Measurements from ENCODE around the gene MTG1.
A peak's percentile ranks its signal among the peaks of the same experiment; 100 is the strongest.

MTG1 gene

DNA sequence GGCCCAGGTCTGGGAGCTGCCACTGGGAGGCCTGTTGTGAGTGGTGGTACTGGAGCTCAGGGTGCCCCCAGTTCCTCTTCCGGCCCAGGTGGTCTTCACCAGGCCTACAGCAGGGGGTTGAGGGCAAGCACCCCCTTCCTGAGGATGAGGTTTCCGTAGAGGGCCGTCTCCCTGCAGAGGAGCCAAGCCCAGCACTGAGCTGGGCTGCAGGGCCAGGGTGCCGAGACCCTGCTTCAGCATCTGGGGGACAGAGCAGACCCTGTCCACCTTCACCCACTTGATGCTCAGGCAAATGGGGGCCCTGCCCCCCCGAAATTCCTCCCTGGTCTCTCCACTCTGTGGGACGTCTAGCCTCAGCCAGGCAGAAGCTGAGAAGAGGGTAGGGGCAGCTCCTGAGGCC lies 38.7 kb upstream of the MTG1 start:
- H3K4me1 ChIP-seq (ENCODE audit: insufficient read depth, low read length), result no peaks in the 10 kb centered on the region; the same call in 1 of the 2 replicates
- H3K36me3 ChIP-seq (ENCODE audit: insufficient read depth, low read length), result no peaks in the 10 kb centered on the region
- no peak overlapping the region for H3K9ac ChIP-seq (ENCODE audit: low read depth, low read length)
- no peaks in the 10 kb centered on the region for H3K9me3 ChIP-seq (ENCODE audit: control insufficient read depth, insufficient read depth, low read length)

DNA sequence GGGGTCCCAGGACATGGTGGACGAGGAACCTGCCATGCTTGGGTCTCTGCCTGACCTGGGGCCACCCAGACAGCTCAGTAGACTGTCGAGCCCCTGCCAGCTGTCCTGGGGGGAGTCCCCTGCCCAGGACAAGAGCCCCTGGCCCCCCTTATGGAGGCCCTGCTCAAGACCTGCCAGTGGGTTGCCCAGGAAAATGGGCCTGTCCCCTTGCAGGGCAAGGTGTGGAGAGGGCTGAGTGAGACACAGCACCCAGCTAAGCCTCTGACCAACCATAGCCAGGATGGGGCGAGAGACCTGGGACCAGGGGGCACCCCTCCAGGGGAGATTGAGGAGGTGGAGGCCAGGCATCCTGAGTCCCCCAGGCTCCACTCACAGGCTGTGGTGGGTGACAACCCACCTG lies 38.0 kb upstream of the MTG1 start:
- Histone ChIP-seq H3K36me3 (ENCODE audit: insufficient read depth, low read length) (no peaks in the 10 kb centered on the region), H3K9me3 (ENCODE audit: control insufficient read depth, insufficient read depth, low read length) (no peaks in the 10 kb centered on the region), H3K9ac (ENCODE audit: low read depth, low read length) (no peak overlapping the region), H3K4me1 (ENCODE audit: insufficient read depth, low read length) (no peaks in the 10 kb centered on the region; the same call in 1 of the 2 replicates)

GRCh38 chr10:133356549-133357284 lies 37.2 kb upstream of the MTG1 start:
- Histone ChIP-seq H3K4me1 (ENCODE audit: insufficient read depth, low read length) (no peaks in the 10 kb centered on the region; the same call in 1 of the 2 replicates), H3K9ac (ENCODE audit: low read depth, low read length) (peak overlapping the region; percentile 91), H3K36me3 (ENCODE audit: insufficient read depth, low read length) (no peaks in the 10 kb centered on the region), H3K9me3 (ENCODE audit: control insufficient read depth, insufficient read depth, low read length) (no peaks in the 10 kb centered on the region)

DNA sequence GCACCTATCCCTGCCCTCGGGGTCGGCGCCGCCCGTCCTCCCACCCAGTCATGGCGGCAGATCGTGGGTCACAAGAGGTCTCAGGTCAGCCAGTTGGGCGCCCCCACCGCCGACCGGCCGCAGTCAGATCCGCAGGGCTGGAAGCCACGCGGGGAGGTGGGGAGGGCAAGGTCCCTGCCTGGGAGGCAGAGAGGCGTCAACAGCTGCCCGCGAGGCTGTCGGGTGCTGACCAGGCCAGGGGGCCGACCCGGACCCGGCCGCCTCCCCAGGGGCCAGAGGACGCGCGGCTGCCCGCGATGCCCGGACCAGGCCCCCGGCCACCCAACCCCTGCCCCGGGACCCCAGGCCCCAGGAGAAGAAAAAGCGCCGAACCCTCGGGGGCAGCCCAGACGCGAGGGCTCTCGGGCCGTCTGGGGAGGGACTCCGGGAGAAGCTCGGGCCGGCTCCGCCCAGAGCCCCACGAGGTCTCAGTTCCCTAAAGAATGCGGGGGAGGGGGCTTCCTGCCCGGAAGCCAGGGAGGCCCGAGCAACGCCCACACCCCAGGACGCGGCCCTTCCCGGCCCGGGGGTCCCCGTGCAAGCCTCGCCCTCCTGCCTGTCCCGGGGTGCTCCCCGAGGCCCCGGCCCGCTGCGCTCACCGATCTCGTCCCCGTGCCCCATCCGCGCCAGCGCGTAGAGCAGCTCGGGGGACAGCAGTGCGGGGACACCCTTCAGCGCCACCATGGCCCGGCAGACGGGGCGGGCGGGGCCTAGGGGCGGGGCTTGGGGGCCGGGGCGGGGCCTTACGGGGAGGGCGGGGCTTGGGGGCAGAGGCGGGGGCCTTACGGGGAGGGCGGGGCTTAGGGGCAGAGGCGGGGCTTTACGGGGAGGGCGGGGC lies 36.4 kb upstream of the MTG1 start, which contains the start of gene FUOM:
Gene FUOM (minus strand): TSS at position 735 of the 877 bp plus-strand sequence. CDS start 12 bp downstream, at position 723.
- peak within 1 kb of the TSS; percentile 91 for H3K9ac ChIP-seq (ENCODE audit: low read depth, low read length)
- no peaks in the 10 kb centered on the region for H3K9me3 ChIP-seq (ENCODE audit: control insufficient read depth, insufficient read depth, low read length)
- no peaks in the 10 kb centered on the region for H3K36me3 ChIP-seq (ENCODE audit: insufficient read depth, low read length)
- no peaks in the 10 kb centered on the region for H3K4me1 ChIP-seq (ENCODE audit: insufficient read depth, low read length)

DNA sequence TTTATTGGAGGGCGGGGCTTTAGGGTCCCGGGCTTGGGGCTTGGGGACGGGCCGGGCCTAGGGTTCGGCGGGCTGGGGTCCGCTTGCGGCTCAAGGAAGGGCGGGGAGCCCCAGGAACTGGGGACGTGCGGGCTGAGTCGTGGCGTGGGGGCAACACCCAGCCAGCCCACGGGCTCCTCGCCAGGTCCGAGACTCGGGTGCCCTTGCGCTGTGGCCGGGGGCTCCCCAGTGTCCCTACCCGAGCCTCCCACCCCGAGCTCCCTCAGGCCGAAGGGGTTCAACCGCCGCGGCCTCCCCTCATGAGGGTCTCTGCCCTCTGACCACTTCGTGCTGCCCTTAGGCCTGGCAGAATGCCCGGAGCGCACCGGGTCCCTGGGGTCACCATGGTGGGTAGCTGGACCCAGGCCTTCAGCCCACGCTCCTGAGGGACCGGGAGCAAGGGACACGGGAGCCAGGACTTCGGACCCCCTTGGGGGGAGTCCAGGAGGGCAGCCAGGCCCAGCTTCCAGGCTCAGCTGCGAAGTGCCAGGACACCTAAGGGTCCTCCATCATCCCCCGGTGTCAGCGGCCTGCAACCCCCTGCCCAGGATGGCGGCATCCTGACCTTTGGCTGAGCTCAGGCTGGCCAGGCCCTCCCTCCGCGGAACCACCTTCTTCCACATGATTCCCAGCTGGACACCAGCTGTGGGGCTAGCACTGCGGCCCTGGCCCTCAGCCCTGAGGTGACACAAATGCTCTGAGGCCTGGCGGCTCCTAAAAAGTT lies 35.6 kb upstream of the MTG1 start:
- Histone ChIP-seq H3K9ac (ENCODE audit: low read depth, low read length) (no peak overlapping the region; the same call in 1 of the 2 replicates), H3K36me3 (ENCODE audit: insufficient read depth, low read length) (no peaks in the 10 kb centered on the region; the same call in 1 of the 2 replicates), H3K4me1 (ENCODE audit: insufficient read depth, low read length) (no peaks in the 10 kb centered on the region), H3K9me3 (ENCODE audit: control insufficient read depth, insufficient read depth, low read length) (no peaks in the 10 kb centered on the region)

DNA sequence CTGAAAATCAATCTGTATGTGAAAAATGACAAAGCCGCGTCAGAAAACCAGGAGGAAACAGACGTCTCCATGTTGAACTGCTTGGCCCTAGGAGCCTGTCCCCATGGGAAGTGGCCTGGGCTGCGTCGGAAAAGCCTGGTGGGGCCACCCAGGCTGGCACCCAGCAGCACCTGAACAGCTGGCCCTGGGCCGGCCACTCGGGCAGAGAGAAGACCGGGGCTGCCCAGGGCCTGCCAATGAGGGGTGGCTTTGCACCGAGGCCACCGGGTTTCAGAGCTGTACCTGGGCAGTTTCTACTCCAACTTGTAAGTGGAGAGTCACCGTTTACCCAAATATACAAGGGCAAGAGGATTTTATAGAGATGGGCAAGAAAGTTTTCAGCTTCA lies 35.0 kb upstream of the MTG1 start:
- no peaks in the 10 kb centered on the region for H3K9me3 ChIP-seq (ENCODE audit: control insufficient read depth, insufficient read depth, low read length)
- no peaks in the 10 kb centered on the region; the same call in 1 of the 2 replicates for H3K36me3 ChIP-seq (ENCODE audit: insufficient read depth, low read length)
- H3K4me1 ChIP-seq (ENCODE audit: insufficient read depth, low read length), result no peaks in the 10 kb centered on the region
- H3K9ac ChIP-seq (ENCODE audit: low read depth, low read length), result no peak overlapping the region

DNA sequence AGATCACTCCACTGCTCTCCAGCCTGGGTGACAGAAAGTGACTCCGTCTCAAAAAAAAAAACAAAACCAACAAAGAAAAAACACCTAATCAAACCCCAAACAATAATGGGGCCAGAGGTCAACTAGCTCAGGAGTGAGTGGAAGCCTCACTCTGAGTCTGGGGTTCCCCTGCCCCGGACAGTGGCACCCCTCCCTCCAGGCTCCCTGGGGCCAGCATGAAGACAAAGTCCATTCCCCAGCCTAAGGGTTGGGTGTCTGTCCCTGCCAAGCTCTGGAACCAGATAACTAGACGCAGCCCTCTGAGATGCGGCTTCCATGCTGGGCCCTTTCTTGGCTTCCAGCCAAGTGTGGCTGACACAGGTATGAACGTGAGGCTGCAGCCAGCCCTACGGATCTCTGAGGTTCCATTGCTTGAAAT lies 34.4 kb upstream of the MTG1 start:
- Histone ChIP-seq H3K36me3 (ENCODE audit: insufficient read depth, low read length) (no peaks in the 10 kb centered on the region; the same call in 1 of the 2 replicates), H3K4me1 (ENCODE audit: insufficient read depth, low read length) (no peaks in the 10 kb centered on the region), H3K9me3 (ENCODE audit: control insufficient read depth, insufficient read depth, low read length) (no peaks in the 10 kb centered on the region), H3K9ac (ENCODE audit: low read depth, low read length) (no peak overlapping the region)

- H3K36me3 ChIP-seq (ENCODE audit: insufficient read depth, low read length), result no peaks in the 10 kb centered on the region; the same call in 1 of the 2 replicates
Measured at GRCh38 chr10:133359972-133360610, 33.9 kb upstream of the MTG1 start.

DNA sequence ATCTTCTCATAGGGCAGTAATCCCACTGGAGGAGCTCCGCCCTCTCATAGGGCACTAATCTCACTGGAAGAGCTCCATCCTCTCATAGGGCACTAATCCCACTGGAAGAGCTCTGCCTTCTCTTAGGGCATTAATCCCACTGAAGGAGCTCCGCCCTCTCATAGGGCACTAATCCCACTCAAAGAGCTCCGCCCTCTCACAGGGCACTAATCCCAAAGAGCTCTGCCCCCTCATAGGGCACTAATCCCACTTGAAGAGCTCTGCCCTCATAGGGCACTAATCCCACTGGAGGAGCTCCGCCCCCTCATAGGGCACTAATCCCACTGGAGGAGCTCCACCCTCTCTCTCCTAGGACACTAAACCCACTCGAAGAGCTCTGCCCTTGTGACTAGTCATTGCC lies 32.7 kb upstream of the MTG1 start:
- Histone ChIP-seq H3K9me3 (ENCODE audit: control insufficient read depth, insufficient read depth, low read length) (no peaks in the 10 kb centered on the region), H3K4me1 (ENCODE audit: insufficient read depth, low read length) (no peaks in the 10 kb centered on the region), H3K9ac (ENCODE audit: low read depth, low read length) (no peak overlapping the region), H3K36me3 (ENCODE audit: insufficient read depth, low read length) (peaks cover 6% of the 10 kb centered on the region; the same call in 1 of the 2 replicates)

More at GRCh38 chr10:133359972-133360610, 33.9 kb upstream of the MTG1 start:
- H3K9ac ChIP-seq (ENCODE audit: low read depth, low read length), result no peak overlapping the region
- H3K9me3 ChIP-seq (ENCODE audit: control insufficient read depth, insufficient read depth, low read length), result no peaks in the 10 kb centered on the region
- no peaks in the 10 kb centered on the region for H3K4me1 ChIP-seq (ENCODE audit: insufficient read depth, low read length)

DNA sequence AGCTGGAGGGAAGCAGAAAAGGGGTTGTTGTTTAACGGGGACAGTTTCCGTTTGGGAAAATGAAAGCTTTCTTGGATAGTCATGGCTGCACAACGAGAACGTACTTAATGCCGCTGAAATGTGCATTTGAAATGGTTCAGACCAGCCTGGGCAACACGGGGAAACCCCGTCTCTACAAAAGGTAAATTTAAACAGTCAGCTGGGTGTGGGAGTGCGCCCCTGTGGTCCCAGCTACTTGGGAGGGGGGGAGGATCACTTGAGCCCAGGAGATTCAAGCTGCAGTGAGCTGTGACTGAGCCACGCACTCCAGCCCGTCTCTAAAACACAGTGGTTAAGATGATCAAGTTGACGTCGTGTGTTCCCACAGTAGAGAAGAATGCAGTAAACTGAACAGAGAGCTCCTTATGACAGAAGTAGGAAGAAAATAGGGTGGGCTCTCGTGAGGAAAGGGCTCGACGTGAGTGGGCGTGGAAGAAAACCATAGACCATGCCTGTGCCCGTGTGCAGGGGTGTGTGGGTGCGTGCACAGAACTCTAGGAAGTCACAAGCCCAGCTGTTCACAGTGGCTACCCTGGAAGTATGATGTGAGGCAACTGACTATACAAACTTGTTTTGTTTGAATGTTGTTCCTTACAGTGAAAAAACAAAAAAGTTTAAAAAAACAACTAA lies 32.0 kb upstream of the MTG1 start:
- no peaks in the 10 kb centered on the region for H3K4me1 ChIP-seq (ENCODE audit: insufficient read depth, low read length)
- H3K9me3 ChIP-seq (ENCODE audit: control insufficient read depth, insufficient read depth, low read length), result no peaks in the 10 kb centered on the region
- H3K36me3 ChIP-seq (ENCODE audit: insufficient read depth, low read length), result peaks cover 9% of the 10 kb centered on the region; the same call in 1 of the 2 replicates
- no peak overlapping the region for H3K9ac ChIP-seq (ENCODE audit: low read depth, low read length)

GRCh38 chr10:133362846-133363245 lies 31.1 kb upstream of the MTG1 start:
- Histone ChIP-seq H3K9ac (ENCODE audit: low read depth, low read length) (no peak overlapping the region), H3K9me3 (ENCODE audit: control insufficient read depth, insufficient read depth, low read length) (no peaks in the 10 kb centered on the region), H3K4me1 (ENCODE audit: insufficient read depth, low read length) (no peaks in the 10 kb centered on the region), H3K36me3 (ENCODE audit: insufficient read depth, low read length) (peaks cover 9% of the 10 kb centered on the region; the same call in 1 of the 2 replicates)

GRCh38 chr10:133364645-133365431 lies 29.1 kb upstream of the MTG1 start:
- Histone ChIP-seq H3K9me3 (ENCODE audit: control insufficient read depth, insufficient read depth, low read length) (no peaks in the 10 kb centered on the region), H3K36me3 (ENCODE audit: insufficient read depth, low read length) (peaks cover 20% of the 10 kb centered on the region), H3K4me1 (ENCODE audit: insufficient read depth, low read length) (no peaks in the 10 kb centered on the region), H3K9ac (ENCODE audit: low read depth, low read length) (no peak overlapping the region)
